ENCODE results near the gene DTX1.

- TF ChIP-seq CTCF (conservative IDR thresholded peaks at IDR 0.05; ENCODE audit: low read depth, low read length), result no peak
- TF ChIP-seq EZH2 (IDR thresholded peaks at IDR 0.05; ENCODE audit: low read length, unreplicated experiment), result no peak
- no peak for TF ChIP-seq EZH2phosphoT487 (IDR thresholded peaks at IDR 0.05; ENCODE audit: borderline replicate concordance, low read length)
These were observed 72.5 kb downstream of the DTX1 start for GRCh38 chr12:113128802-113129663.

Data from PC-3 (cell line).